ENCODE data around the gene GRK6. TPM values are rescaled to one million over a fixed set of nuclear protein-coding genes. Genes with fewer than 3 reads are reported as not detected.

GRK6 gene
- total and polyA plus RNA-seq, 9 of the 15 experiments (the other 6 are each of a cell fraction or from before 2014, with no cell fraction given) = 0.63 to 122 (median 44.5) TPM

- no peak for TF ChIP-seq RBM22 (IDR thresholded peaks at IDR 0.05; ENCODE audit: low read depth, low read length, poor library complexity, severe bottlenecking)
- TF ChIP-seq, protein P1, sequence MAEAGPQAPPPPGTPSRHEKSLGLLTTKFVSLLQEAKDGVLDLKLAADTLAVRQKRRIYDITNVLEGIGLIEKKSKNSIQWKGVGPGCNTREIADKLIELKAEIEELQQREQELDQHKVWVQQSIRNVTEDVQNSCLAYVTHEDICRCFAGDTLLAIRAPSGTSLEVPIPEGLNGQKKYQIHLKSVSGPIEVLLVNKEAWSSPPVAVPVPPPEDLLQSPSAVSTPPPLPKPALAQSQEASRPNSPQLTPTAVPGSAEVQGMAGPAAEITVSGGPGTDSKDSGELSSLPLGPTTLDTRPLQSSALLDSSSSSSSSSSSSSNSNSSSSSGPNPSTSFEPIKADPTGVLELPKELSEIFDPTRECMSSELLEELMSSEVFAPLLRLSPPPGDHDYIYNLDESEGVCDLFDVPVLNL (CRISPR knock-in tag; IDR thresholded peaks at IDR 0.05; ENCODE audit: low read depth) = no peak
- no peak for TF ChIP-seq HINFP (tag; conservative IDR thresholded peaks at IDR 0.05; ENCODE audit: low read depth)
- no peak for TF ChIP-seq ZBTB8A (IDR thresholded peaks at IDR 0.05; ENCODE audit: partially characterized antibody)
- TF ChIP-seq HNRNPK (IDR thresholded peaks at IDR 0.05; ENCODE audit: low read depth, low read length, poor library complexity, severe bottlenecking) = no peak
- peak; percentile 78 for TF ChIP-seq FOSL1 (tag; conservative IDR thresholded peaks at IDR 0.05)
- no peak for TF ChIP-seq ZNF512 (tag; IDR thresholded peaks at IDR 0.05)
- TF ChIP-seq CEBPG (CRISPR knock-in tag; IDR thresholded peaks at IDR 0.05) = no peak
- TF ChIP-seq CEBPG (tag; conservative IDR thresholded peaks at IDR 0.05 in 1 of 2, IDR thresholded peaks at IDR 0.05 in 1 of 2) = 0 out of 4 replicates have a peak, but pooled peaks of 1 of the 2 experiments have one; percentile 24
- TF ChIP-seq HMGN3 (IDR thresholded peaks at IDR 0.05; ENCODE audit: borderline replicate concordance, extremely low read depth, insufficient read length, low read depth, low read length) = peak; percentile 51
- TF ChIP-seq ZBTB43 (CRISPR knock-in tag; IDR thresholded peaks at IDR 0.05) = no peak
- TF ChIP-seq ZFP1 (CRISPR knock-in tag; IDR thresholded peaks at IDR 0.05) = no peak
- no peak for TF ChIP-seq KAT8 (IDR thresholded peaks at IDR 0.05; ENCODE audit: low read depth)
- no peak for TF ChIP-seq GTF2F1 (IDR thresholded peaks at IDR 0.05; ENCODE audit: low read depth, low read length)
- TF ChIP-seq, protein P2, sequence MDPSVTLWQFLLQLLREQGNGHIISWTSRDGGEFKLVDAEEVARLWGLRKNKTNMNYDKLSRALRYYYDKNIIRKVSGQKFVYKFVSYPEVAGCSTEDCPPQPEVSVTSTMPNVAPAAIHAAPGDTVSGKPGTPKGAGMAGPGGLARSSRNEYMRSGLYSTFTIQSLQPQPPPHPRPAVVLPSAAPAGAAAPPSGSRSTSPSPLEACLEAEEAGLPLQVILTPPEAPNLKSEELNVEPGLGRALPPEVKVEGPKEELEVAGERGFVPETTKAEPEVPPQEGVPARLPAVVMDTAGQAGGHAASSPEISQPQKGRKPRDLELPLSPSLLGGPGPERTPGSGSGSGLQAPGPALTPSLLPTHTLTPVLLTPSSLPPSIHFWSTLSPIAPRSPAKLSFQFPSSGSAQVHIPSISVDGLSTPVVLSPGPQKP (CRISPR knock-in tag; IDR thresholded peaks at IDR 0.05) = no peak
- no peak for TF ChIP-seq MTA1 (IDR thresholded peaks at IDR 0.05; ENCODE audit: borderline replicate concordance)
- TF ChIP-seq RNF219 (CRISPR knock-in tag; IDR thresholded peaks at IDR 0.05) = no peak
- no peak for TF ChIP-seq HDAC6 (IDR thresholded peaks at IDR 0.05; ENCODE audit: low read depth, low read length)
These were observed 28.0 kb downstream of the GRK6 start (continued) for GRCh38 chr5:177454397-177455035.

Data from K562 (cell line).